HG03439 (cell line): ENCODE measurements around the gene AMZ1.
"Not testable (repeated sequence)": the region's sequence is repeated elsewhere in the genome, so short reads cannot be mapped to it uniquely, and the experiment has no call there.

Experiments
- ATAC-seq: cut with Tn5 transposase; IDR thresholded peaks from one replicate; pipeline ENCODE4 v1.9.1; 2021; ENCODE audit warnings: mild to moderate bottlenecking, moderate library complexity; ENCODE audit not compliant: unreplicated experiment

The AMZ1 gene

GRCh38 chr7:2689343-2689847 is 1.4 kb downstream of the AMZ1 start:
- no peak for ATAC-seq

- no peak for ATAC-seq
Observed at GRCh38 chr7:2689951-2690705, 2.1 kb downstream of the AMZ1 start.

GRCh38 chr7:2691011-2691707 is 3.2 kb downstream of the AMZ1 start:
- no peak for ATAC-seq

- ATAC-seq, result not testable (repeated sequence)
Observed at GRCh38 chr7:2691932-2692439, 4.0 kb downstream of the AMZ1 start.

GRCh38 chr7:2692543-2692942 is 4.5 kb downstream of the AMZ1 start:
- ATAC-seq, result no peak

- ATAC-seq, result not testable (repeated sequence)
Observed at GRCh38 chr7:2693420-2694121, 5.6 kb downstream of the AMZ1 start.

GRCh38 chr7:2694122-2694436 is 6.1 kb downstream of the AMZ1 start:
- not testable (repeated sequence) for ATAC-seq

GRCh38 chr7:2698581-2699288 is 10.7 kb downstream of the AMZ1 start:
- peak; percentile 94 for ATAC-seq

- ATAC-seq, result no peak
Observed at GRCh38 chr7:2699289-2699620, 11.3 kb downstream of the AMZ1 start.

GRCh38 chr7:2700141-2700850 is 12.3 kb downstream of the AMZ1 start:
- ATAC-seq, result no peak

- ATAC-seq, result no peak
Observed at GRCh38 chr7:2701424-2701823, 13.4 kb downstream of the AMZ1 start.

GRCh38 chr7:2701832-2702593 is 14.0 kb downstream of the AMZ1 start:
- ATAC-seq, result no peak

GRCh38 chr7:2702594-2702957 is 14.6 kb downstream of the AMZ1 start:
- no peak for ATAC-seq

- ATAC-seq, result no peak
Observed at GRCh38 chr7:2705371-2706096, 17.5 kb downstream of the AMZ1 start.

GRCh38 chr7:2706685-2707126 is 18.7 kb downstream of the AMZ1 start:
- ATAC-seq, result no peak

GRCh38 chr7:2707481-2707880 is 19.5 kb downstream of the AMZ1 start:
- no peak for ATAC-seq

- no peak for ATAC-seq
Observed at GRCh38 chr7:2708041-2708440, 20.0 kb downstream of the AMZ1 start.

- no peak for ATAC-seq
Observed at GRCh38 chr7:2708547-2709310, 20.7 kb downstream of the AMZ1 start.
